SK-N-SH treated with all-trans-retinoic acid at 6 μM for 48 hours (cell line): ENCODE data around the gene CLTC.

Experiments
- ATAC-seq: fragments of 200-7000 bp; cut with Tn5 transposase; 3 replicates; pipeline ENCODE4 v1.9.1; 2020; ENCODE audit warnings: mild to moderate bottlenecking, moderate library complexity
- ARNTL ChIP-seq: fragments of 450-650 bp; formaldehyde crosslinking; IDR thresholded peaks from 2 replicates; pipeline ENCODE4 v1.5.0; 2020; ENCODE audit warnings: low read depth, mild to moderate bottlenecking, moderate library complexity, borderline replicate concordance
- BACH2 ChIP-seq: fragments of 250-450 bp; sonication (Bioruptor Pico); IDR thresholded peaks from 2 replicates; pipeline ENCODE4 v1.9.0; 2021; ENCODE audit warnings: mild to moderate bottlenecking, borderline replicate concordance
- CREB5 ChIP-seq: fragments of 250-450 bp; sonication (Bioruptor Pico); IDR thresholded peaks from 2 replicates; pipeline ENCODE4 v1.5.1; 2020; ENCODE audit warnings: low read depth, mild to moderate bottlenecking, moderate library complexity
- CSDC2 ChIP-seq: fragments of 250-450 bp; sonication (Bioruptor Pico); IDR thresholded peaks from 2 replicates; pipeline ENCODE4 v1.5.0; 2020; ENCODE audit warnings: mild to moderate bottlenecking, moderate library complexity
- ESRRG ChIP-seq: fragments of 250-450 bp; sonication (Bioruptor Pico); IDR thresholded peaks from 2 replicates; pipeline ENCODE4 v1.6.1; 2021; ENCODE audit warnings: mild to moderate bottlenecking
- GLIS3 ChIP-seq: fragments of 250-450 bp; sonication (Bioruptor Pico); IDR thresholded peaks from 2 replicates; pipeline ENCODE4 v1.5.0; 2020; ENCODE audit warnings: mild to moderate bottlenecking, moderate library complexity
- ISL1 ChIP-seq: fragments of 250-450 bp; sonication (Bioruptor Pico); IDR thresholded peaks from 2 replicates; pipeline ENCODE4 v2.1.2; 2022; ENCODE audit warnings: mild to moderate bottlenecking, moderate library complexity
- PPARA ChIP-seq: fragments of 250-450 bp; sonication (Bioruptor Pico); IDR thresholded peaks from 2 replicates; pipeline ENCODE4 v1.5.0; 2020; ENCODE audit warnings: mild to moderate bottlenecking, borderline replicate concordance
- RARB ChIP-seq: fragments of 250-450 bp; sonication (Bioruptor Pico); IDR thresholded peaks from 2 replicates; pipeline ENCODE4 v1.8.0; 2021; ENCODE audit warnings: mild to moderate bottlenecking, moderate library complexity
- SNAI2 ChIP-seq: fragments of 250-450 bp; sonication (Bioruptor Pico); IDR thresholded peaks from 2 replicates; pipeline ENCODE4 v1.5.0; 2020; ENCODE audit warnings: mild to moderate bottlenecking, moderate library complexity
- TCF4 ChIP-seq: fragments of 250-450 bp; sonication (Bioruptor Pico); IDR thresholded peaks from 2 replicates; pipeline ENCODE4 v1.8.0; 2021; ENCODE audit warnings: mild to moderate bottlenecking, moderate library complexity, borderline replicate concordance
- TSHZ2 ChIP-seq: fragments of 250-450 bp; sonication (Bioruptor Pico); IDR thresholded peaks from 2 replicates; pipeline ENCODE4 v1.5.0; 2020; ENCODE audit warnings: mild to moderate bottlenecking, moderate library complexity
- ZC3H10 ChIP-seq: fragments of 250-450 bp; sonication (Bioruptor Pico); IDR thresholded peaks from 2 replicates; pipeline ENCODE4 v1.5.1; 2021; ENCODE audit warnings: mild to moderate bottlenecking, moderate library complexity
- ZFP3 ChIP-seq: fragments of 250-450 bp; sonication (Bioruptor Pico); IDR thresholded peaks from 2 replicates; pipeline ENCODE4 v1.5.0; 2020; ENCODE audit warnings: mild to moderate bottlenecking, moderate library complexity
- ZFP30 ChIP-seq: fragments of 450-650 bp; formaldehyde crosslinking; IDR thresholded peaks from 2 replicates; pipeline ENCODE4 v1.5.0; 2022; ENCODE audit warnings: mild to moderate bottlenecking, moderate library complexity
- ZNF565 ChIP-seq: fragments of 450-650 bp; formaldehyde crosslinking; conservative IDR thresholded peaks from 2 replicates; pipeline ENCODE4 v1.5.0; 2020; ENCODE audit warnings: low read depth, mild to moderate bottlenecking, moderate library complexity
- ZNF70 ChIP-seq: fragments of 450-650 bp; formaldehyde crosslinking; IDR thresholded peaks from 2 replicates; pipeline ENCODE4 v1.5.0; 2020; ENCODE audit warnings: mild to moderate bottlenecking, moderate library complexity
- ZNF8 ChIP-seq: fragments of 450-650 bp; formaldehyde crosslinking; IDR thresholded peaks from 2 replicates; pipeline ENCODE4 v1.5.0; 2020; ENCODE audit warnings: mild to moderate bottlenecking, moderate library complexity
- TF ChIP-seq, protein P1 (sequence below): fragments of 250-450 bp; sonication (Bioruptor Pico); IDR thresholded peaks from 2 replicates; pipeline ENCODE4 v1.8.0; 2020; ENCODE audit warnings: mild to moderate bottlenecking, moderate library complexity, borderline replicate concordance
- TF ChIP-seq, protein P2 (sequence below): fragments of 250-450 bp; sonication (Bioruptor Pico); IDR thresholded peaks from 2 replicates; pipeline ENCODE4 v1.5.1; 2021; ENCODE audit warnings: mild to moderate bottlenecking, moderate library complexity
- TF ChIP-seq, protein P3 (sequence below): fragments of 250-450 bp; sonication (Bioruptor Pico); IDR thresholded peaks from 2 replicates; pipeline ENCODE4 v1.8.0; 2021; ENCODE audit warnings: low read depth, mild to moderate bottlenecking, moderate library complexity, borderline replicate concordance

CLTC gene

GRCh38 chr17:59694344-59694743 lies 74.6 kb downstream of the CLTC start:
- TF ChIP-seq ESRRG (no peak), PPARA (CRISPR knock-in tag) (no peak), ZNF565 (CRISPR knock-in tag) (no peak), ZNF8 (CRISPR knock-in tag) (no peak), CSDC2 (CRISPR knock-in tag) (no peak), ZFP30 (CRISPR knock-in tag) (no peak), CREB5 (CRISPR knock-in tag) (no peak), ARNTL (CRISPR knock-in tag) (no peak), TSHZ2 (CRISPR knock-in tag) (no peak), SNAI2 (CRISPR knock-in tag) (no peak), GLIS3 (CRISPR knock-in tag) (no peak), BACH2 (no peak), RARB (no peak), ISL1 (no peak), ZFP3 (CRISPR knock-in tag) (no peak)
- TF ChIP-seq, protein P1, sequence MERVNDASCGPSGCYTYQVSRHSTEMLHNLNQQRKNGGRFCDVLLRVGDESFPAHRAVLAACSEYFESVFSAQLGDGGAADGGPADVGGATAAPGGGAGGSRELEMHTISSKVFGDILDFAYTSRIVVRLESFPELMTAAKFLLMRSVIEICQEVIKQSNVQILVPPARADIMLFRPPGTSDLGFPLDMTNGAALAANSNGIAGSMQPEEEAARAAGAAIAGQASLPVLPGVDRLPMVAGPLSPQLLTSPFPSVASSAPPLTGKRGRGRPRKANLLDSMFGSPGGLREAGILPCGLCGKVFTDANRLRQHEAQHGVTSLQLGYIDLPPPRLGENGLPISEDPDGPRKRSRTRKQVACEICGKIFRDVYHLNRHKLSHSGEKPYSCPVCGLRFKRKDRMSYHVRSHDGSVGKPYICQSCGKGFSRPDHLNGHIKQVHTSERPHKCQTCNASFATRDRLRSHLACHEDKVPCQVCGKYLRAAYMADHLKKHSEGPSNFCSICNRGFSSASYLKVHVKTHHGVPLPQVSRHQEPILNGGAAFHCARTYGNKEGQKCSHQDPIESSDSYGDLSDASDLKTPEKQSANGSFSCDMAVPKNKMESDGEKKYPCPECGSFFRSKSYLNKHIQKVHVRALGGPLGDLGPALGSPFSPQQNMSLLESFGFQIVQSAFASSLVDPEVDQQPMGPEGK (CRISPR knock-in tag): no peak
- TF ChIP-seq, protein P2, sequence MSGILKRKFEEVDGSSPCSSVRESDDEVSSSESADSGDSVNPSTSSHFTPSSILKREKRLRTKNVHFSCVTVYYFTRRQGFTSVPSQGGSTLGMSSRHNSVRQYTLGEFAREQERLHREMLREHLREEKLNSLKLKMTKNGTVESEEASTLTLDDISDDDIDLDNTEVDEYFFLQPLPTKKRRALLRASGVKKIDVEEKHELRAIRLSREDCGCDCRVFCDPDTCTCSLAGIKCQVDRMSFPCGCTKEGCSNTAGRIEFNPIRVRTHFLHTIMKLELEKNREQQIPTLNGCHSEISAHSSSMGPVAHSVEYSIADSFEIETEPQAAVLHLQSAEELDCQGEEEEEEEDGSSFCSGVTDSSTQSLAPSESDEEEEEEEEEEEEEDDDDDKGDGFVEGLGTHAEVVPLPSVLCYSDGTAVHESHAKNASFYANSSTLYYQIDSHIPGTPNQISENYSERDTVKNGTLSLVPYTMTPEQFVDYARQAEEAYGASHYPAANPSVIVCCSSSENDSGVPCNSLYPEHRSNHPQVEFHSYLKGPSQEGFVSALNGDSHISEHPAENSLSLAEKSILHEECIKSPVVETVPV (CRISPR knock-in tag): no peak
- TF ChIP-seq, protein P3, sequence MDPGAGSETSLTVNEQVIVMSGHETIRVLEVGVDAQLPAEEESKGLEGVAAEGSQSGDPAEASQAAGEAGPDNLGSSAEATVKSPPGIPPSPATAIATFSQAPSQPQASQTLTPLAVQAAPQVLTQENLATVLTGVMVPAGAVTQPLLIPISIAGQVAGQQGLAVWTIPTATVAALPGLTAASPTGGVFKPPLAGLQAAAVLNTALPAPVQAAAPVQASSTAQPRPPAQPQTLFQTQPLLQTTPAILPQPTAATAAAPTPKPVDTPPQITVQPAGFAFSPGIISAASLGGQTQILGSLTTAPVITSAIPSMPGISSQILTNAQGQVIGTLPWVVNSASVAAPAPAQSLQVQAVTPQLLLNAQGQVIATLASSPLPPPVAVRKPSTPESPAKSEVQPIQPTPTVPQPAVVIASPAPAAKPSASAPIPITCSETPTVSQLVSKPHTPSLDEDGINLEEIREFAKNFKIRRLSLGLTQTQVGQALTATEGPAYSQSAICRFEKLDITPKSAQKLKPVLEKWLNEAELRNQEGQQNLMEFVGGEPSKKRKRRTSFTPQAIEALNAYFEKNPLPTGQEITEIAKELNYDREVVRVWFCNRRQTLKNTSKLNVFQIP (CRISPR knock-in tag): no peak
- ATAC-seq: no peak

DNA sequence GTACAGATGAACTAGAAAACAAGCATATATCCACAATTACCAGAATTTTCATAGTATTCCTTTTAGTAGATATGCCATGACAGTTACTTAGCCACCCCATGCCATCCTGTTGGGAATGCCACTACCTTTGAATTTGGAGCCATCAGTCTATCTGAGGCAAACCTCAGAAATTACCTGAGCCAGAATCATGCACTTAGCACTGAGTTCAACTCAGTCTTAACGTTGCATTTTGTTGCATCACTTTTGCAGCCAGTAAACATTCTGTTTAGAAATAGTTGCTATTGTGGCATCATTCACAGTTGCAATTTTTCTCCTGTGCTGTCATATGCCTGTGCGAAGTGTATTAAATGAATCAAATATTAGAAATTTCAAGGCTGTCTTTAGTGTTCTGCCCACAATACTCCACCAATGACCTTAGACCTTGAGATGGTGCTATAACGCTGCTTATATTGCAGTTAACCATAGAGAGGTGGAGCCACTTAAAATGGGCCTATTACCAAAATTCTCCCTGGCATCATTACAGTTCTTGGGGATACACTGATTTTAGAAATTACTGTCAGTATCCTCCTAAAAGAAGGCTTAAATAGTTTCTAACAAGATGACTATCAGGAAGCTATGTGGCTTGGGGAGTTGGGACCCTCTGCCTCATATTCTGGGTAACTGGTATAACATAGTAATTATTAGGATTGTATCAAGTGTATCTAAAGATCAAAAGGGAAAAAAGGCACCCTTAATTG lies 76.4 kb downstream of the CLTC start:
- no peak for ATAC-seq
- no peak for TF ChIP-seq ZC3H10 (CRISPR knock-in tag)
- TF ChIP-seq ZFP3 (CRISPR knock-in tag): no peak
- no peak for TF ChIP-seq CREB5 (CRISPR knock-in tag)

DNA sequence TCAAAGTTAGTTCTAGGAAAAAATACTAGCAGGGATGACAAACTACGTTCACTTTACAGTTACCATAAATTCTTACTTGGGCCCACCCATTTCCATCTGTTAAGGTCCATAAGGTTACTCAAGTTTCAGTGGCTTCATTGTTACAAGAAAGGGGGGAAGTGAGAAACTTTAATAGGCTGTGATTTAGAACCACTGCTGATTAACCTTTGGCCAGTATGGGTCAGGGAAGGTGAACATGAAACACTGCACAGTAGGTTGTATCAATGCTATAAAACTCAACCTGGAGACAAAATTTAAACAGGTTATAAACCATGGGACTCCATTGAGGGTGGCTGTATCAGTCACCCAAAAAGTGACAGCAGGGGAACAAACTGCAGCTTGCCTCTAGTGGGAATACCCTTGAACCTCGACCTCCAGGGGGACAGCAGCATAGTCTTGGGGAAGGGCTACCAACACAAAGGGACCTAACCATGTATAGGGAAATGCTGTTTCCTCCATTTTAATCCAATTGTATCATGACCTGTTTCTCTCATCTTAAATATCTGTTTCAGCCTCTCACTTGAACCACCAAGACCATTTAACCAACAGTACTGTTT lies 77.1 kb downstream of the CLTC start:
- ATAC-seq: no peak
- TF ChIP-seq ZFP30 (CRISPR knock-in tag) (no peak), ESRRG (no peak), ZFP3 (CRISPR knock-in tag) (no peak), ZNF8 (CRISPR knock-in tag) (no peak), SNAI2 (CRISPR knock-in tag) (no peak), TCF4 (CRISPR knock-in tag) (no peak; the same call in 1 of the 2 replicates), ARNTL (CRISPR knock-in tag) (no peak), GLIS3 (CRISPR knock-in tag) (0 out of 2 replicates have a peak, but pooled peaks have one; percentile 15), BACH2 (no peak), ISL1 (no peak), ZNF70 (CRISPR knock-in tag) (no peak)
- TF ChIP-seq, protein P1 (CRISPR knock-in tag): 0 out of 2 replicates have a peak, but pooled peaks have one; percentile 1
- TF ChIP-seq, protein P2 (CRISPR knock-in tag): peak; percentile 52; the same call in 1 of the 2 replicates
